ENCODE results near the gene PHF23.

PHF23 gene

DNA sequence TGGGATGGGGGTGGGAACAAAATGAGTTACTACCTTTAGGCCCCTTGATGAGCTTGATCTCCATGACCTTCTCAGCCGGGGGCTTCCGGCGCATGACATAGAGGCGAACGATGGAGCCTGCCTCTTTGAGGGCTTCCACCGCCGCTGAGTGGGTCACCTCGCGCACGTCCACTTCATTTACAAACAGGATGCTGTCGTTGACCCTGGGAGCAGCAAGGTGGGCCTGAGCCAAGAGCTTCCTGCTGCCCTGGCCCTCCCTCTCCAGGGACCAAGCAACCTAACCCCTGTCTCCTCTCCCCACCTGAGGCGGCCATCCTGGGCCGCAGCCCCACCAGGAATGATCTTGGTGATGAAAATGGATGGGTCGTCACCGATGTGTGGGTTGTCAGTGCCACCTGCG is 35.9 kb downstream of the PHF23 start:
- DNase-seq (ENCODE audit: low read depth in 3 of 3): no peak

DNA sequence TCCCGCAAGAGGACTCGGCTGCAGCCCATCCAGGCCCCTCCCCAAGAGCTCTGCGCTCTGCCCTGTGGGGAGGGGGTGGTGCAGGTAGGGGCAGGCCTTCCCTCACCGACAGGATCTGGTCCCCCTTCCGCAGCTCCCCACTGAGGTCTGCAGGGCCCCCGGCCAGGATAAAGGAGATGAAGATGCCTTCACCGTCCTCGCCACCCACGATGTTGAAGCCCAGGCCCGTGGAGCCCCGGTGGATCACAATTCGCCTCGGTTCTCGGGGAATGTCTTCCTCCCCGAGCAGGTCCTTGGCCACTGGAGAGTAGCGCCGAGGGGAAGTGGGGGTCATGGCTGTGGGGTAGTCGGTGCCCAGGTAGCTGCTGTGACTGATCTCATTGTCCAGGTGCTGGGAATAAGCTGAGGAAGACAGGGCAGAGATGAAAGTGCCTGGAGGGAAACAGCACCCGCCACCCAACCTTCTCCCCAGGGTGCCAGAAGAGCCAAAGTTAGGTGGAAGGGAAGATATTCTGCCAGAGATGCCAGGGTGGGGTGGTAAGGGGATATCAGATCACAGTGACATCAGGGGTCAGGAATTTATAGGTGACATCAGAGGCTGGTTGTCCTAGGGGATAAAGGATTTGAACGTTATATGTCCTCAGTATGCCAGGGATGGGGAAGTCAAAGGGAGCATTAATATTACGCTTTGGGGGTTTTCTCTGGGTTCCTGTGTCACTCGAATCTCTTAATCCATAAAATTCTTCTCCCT is 42.4 kb downstream of the PHF23 start:
- DNase-seq (ENCODE audit: low read depth in 3 of 3): no peak

- DNase-seq (ENCODE audit: low read depth in 3 of 3): no peak
Observed at GRCh38 chr17:7195971-7196370, 43.3 kb downstream of the PHF23 start.

DNA sequence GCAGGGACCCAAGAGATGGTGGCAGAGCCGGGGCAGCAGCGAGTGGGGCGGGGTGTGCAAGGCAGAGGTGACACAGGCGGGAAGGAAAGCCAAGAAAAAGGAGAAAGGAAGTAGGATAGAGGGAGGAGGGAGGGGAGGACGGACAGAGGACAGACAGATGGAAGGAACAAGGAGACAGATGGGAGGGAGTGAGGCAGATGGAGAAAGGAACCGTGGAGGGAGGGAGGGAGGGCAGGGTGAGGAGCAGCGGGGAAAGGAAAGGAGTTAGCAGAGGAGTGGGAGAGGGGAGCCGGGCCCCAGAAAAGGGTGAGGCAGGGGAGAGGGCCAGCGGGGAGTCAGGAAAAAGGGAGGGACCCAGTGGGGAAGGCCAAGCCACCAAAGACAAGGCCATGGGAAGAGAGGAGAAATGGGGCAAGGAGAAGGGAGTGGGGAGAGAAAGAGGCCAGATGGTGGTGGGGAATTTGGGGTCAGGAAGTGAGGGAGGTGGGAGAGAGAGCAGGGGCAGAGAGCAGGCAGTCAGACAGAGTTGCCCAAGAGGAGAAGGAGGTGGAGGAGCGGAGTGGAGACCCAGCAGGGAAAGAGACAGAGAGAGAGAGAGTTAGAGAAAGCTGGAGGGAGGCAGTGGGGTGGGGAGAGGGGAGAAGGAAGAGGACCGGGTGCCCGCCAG is 46.9 kb downstream of the PHF23 start:
- DNase-seq (ENCODE audit: low read depth in 3 of 3): no peak

DNA sequence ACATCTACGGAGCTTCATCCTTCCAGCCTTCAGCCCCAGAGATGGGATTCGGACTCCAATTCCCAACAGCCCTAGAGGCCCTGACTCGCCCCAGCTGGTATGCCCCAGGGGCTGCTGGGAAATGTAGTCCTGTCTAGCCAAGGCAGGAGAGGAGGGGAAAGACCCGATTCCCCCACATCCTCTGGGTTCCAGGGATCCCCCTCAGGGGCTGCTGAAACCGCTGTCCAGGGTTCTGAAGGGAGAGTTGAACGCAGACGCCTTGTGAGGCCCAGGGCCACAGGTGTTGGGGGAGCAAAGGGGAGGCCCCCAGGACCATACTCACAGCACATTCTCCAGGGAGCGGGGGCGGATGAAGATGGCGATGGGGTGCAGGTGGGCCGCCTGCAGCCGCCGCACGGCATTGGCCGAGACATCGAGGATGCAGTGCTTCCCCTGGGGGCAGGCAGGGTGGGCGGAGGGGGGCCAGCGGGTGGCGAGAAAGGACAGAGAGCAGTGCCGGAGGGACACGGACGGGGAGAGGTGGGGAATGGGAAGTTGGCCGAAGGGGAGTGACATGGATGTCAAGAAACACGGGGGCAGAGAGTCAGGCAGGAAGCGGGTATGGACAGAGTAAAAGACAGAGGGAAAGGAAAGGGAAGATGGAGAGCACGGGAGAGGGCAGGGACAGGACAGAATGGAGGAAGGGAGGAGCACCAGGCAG is 47.5 kb downstream of the PHF23 start:
- DNase-seq (ENCODE audit: low read depth in 3 of 3): no peak

- DNase-seq (ENCODE audit: low read depth in 3 of 3): no peak
Observed at GRCh38 chr17:7191069-7191468, 48.2 kb downstream of the PHF23 start.

DNA sequence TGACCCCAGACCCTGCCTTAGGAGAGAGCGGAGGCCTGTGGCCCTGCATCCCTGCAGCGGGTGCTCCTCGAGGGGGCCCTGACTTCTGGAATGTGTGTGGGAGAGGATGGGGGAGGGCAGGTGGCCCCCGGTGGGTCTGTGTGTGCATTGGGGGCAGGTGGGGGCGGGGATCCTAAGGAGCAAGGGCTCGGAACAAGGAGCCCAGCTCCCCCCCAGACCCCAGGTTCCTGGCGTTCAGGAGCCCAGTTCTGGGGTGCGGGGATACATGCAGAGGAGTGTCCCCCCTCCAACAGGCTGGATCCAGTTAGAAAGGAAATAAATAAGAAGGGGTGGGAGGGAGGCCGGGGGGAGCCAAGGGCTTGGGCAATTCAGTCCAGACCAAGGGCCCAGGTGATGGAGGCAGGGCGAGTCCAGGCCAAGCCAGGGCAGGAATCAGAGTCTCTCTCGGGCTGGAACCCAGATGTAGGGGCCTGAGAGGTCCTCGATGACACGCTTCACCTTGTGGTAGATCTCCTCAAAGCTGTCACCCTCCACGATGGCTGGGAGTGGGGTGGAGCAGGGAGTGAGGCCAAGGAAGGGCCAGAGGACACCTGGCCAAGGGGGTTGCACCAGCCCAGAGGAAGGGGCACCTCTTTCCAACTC is 48.9 kb downstream of the PHF23 start:
- DNase-seq (ENCODE audit: low read depth in 3 of 3): no peak

- no peak for DNase-seq (ENCODE audit: low read depth in 3 of 3)
Observed at GRCh38 chr17:7186241-7186640, 53.0 kb downstream of the PHF23 start.
